HG03039 (cell line): ENCODE measurements around the gene SMCO2.

ENCODE experiments used
- ATAC-seq: cut with Tn5 transposase; IDR thresholded peaks from one replicate; pipeline ENCODE4 v1.9.1; 2021; ENCODE audit warnings: mild to moderate bottlenecking, moderate library complexity; ENCODE audit not compliant: unreplicated experiment

The SMCO2 gene

DNA sequence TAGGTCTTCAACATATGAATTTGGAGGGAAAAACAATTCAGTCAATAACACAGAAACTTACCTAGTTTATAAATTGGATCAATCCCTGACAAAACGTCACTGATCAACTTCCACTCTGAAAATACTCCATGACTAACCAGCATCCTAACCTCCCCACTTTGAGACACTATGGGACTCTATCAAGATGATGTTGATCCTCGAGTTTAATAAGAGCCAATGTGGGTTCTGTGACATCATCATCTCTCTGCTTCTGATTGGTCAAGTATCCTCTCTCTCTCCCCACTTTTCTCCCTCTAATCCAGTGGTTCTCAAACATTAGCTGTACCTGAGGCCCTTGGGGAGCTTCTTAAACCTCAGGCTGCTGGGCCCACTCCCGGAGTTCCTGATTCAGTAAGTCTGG lies at the start of gene SMCO2:
Gene SMCO2 (plus strand): TSS at position 301 of the 400 bp plus-strand sequence. CDS start 23,896 bp downstream, outside the sequence.
- ATAC-seq: no peak

DNA sequence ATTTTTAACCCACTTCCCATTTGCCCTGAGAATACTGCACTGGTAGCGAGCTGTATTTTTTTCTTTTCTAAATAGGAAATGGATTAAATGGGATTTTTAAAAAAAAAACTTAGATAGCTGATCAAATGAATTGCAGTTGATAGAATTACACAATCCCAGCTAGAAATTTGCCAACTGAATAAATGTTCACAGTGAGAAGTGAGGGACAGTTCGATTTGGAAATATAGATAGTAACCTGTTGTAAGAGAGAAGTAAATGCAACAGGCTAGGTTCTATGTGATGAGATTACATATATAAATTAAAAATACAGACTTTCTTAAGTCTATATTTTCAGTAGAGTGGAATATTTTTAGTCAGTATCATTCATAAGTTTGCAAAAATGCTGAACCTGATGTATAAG lies 48.1 kb upstream of the SMCO2 start:
- no peak for ATAC-seq

DNA sequence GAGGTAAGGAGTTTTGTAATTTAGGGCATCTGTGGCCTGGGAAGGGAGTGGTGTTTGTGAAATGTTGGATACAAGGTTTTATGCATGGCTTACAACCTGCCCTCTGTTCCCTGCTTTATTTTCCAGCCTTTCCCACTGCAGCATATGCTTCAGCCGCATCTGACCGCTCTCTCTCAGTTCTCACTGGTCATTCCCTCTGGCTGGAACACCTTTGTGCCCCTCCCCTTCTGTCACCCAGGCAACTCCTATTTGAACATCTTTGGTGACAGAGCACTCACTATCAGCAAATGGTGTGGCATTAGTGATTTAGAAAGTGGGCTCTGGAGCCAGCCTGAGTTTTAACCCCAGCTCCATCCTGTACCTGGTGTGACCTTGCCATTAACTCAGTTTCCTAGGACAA lies 47.5 kb upstream of the SMCO2 start:
- ATAC-seq: no peak

DNA sequence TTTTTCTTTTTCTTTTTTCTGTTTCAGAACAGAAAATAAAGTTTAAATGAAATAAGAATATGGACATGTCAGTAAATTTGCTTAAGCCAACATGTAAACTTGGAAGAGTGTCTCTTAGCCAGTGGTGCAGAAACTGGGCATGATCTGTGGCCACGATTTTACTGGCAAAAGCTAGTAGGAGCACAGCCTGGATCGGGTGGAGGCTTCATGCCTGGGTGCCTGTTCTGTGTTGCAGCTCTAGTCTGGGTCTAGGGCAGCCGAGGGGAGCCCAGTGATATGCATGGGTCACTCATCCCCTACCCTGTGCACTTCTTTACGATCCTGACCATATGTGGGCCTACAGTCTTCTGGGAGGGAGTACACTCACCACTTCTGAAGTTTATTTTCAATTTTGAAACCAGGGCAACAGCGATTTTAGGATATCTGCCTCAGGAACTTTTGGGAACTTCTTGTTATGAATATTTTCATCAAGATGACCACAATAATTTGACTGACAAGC lies 45.6 kb upstream of the SMCO2 start:
- ATAC-seq: no peak

DNA sequence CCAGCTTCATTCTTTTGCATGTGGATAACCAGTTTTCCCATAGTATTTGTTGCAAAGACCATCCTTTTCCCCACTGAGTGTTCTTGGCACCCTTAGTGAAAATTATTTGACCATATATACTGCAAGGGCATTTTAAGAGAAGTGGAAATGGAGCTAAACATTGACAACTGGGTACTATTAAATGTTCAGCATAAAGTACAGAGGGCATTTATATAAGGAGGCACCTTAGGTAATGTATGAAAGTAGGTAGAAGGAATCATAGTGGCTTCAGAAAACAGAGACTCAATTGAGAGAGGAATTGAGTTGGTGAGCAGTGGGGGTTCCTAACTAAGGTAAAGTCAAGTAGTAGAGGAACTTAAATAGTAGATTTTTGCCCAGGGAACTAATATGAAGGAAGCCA lies 34.5 kb upstream of the SMCO2 start:
- no peak for ATAC-seq

DNA sequence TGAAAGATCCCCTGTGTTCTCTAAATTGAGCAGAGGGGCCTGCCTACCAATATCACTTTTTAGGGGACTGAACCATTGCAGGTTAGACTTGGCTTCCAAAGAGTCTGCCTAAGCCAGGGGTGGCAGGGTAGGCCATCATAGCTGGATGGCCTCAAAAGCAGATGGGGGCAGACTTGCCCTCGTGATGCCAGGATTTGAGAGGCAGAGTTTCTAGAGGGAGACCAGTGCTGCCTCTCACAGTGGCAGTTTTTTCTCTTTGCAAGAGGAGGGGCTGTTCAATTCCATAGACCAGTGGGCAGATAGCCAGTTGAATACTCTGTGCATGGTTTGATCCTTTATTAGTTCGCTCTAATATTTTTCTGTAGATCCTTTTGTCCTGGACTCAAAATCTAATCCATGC lies 23.8 kb upstream of the SMCO2 start:
- ATAC-seq: no peak

DNA sequence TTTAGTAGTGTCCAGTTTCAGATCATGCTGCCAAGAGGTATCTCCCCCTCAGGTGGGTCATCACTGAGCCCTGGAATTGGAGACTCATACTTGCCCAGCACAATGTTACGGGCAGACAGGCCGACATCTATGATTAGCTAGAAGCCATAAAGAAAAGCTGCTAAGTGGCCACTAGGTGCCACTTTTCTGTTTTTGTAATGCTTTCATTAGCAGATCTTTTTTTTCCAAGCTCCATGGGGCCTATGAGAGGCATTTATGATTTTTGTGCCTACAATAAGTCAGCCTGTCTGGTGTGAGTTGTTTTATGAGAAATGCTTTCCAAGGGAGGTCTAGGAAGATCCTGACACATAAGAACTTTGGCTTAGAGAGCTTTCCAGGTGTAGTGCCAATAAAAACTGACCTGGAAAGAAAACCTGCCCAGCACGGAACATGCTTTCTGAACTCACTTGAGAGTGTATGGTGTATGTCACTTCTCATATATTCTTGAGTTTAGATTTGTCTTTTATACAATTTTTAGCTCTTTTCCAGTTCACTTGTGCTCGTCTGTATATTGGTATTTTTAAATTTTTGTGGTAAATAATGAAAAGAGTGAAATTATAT lies 21.8 kb upstream of the SMCO2 start:
- ATAC-seq: no peak

DNA sequence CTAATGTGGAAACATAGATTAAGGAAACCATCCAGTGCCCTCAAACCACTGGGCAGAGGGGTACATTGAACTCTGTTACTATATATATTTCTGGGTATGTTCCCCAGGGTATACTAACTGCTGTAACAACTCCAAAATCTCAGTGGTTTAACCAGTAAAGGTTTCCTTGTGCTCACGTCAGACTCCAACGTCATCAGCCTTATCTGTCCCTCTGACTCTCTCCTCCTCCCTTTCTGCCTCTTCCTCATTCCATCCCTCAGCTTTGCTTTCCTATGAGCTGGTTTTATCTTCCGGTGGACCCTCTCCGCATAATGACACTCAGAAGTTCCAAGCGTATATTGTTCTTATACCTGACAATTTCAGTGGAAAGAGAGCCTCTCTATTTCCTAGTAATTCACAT lies 21.2 kb upstream of the SMCO2 start:
- no peak for ATAC-seq

DNA sequence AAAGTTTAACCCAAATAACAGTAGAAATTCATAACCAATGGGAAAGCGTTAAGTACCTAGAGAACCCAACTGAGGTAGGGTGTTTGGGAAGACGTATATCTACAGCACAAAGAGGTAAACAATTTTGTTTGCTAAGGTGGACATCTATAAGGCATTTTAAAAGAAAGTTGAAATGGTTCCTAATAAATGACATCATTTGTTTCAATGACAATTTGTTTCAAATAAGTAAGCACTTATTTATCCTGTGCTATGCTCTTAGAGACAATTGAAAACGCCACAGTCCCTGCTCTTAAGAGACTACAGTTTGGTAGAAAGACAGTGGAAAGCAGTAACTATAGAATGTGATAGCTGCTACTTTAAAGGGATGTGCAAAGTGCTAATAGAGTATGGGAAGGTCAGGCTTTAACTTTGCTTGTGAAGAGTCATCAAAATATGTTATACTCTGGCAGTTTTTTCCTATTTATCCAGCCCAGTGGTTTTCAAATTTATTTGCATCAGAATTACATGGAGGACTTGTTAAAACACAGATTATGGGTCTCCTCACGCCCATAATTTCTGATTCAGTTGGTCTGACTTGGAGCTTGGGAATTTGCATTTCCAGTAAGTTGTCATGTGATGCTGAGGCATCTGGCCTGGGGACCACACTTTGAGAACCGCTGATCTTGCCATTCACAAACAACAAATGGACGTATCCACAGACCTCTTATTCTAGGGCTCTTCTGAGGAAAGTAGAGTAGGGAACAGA lies 19.6 kb upstream of the SMCO2 start:
- ATAC-seq: no peak

DNA sequence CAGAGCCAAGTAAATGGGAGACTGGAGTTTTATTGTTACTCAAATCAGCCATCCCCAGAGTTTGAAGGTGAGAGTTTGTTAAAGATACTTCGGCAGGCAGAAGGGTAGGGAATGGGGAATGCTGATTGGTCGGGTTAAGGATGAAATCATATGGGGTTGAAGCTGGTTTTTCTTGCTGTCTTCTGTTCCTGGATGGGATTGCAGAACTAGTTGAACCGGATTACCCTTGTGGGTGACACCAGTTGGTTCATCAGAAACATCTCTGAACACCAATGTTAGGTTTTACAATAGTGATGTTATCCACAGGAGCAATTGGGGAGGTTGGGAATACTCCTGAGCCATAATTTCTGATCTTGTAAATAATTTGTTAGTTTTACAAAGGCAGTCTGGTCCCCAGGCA lies 18.7 kb upstream of the SMCO2 start:
- no peak for ATAC-seq

DNA sequence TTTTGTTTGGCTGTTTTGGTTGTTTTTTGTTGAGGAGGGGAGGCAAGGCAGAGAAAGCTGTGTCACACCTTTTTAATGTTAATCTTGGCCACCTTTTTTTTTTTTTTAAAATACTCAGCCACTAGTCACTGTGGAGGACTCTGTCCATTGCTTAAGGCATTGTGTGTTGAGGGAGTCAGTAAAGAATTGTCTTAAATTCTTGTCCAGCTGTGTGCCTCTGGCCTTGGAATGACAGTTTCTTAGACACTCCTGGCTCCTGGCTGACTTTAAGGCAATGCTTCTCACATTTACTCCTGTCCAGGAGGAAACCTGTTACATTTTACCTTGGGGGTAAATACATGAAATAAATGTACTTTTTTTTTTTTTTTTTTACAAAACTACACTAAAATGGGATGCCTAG lies 18.1 kb upstream of the SMCO2 start:
- ATAC-seq: no peak

DNA sequence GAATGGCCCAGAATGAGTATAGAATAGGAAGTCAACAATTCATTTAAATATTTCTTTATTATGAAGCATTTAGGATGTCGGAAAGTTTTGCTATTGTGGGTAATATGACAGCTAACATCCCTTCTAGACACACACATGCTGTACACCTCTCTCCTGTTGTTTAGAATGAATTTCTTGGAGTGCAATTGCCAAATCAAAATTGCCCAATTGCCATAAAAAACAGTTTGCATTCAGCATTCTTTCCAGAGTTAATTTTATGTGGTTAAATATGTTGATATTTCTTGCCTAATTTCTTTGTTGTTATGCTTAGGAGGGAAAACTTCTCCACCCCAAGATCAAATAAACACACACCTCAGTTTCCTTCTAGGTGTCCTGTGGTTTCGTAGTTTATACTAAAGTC lies 16.9 kb upstream of the SMCO2 start:
- ATAC-seq: no peak

DNA sequence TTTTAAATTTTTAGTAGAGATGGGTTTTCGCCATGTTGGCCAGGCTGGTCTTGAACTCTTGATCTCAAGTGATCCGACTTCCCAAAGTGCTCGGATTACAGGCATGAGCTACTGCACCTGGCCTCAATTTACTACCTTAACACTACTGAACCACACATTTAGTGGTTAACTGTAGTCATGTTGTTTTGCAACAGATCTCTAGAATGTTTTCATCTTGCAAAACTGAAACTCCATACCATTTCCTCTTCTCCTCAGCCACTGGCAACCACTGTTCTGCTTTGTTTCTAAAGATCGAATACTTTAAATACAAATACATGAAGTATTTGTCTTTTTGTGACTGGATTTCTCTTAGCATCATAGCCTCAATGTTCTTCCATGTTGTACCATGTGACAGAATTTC lies 15.4 kb upstream of the SMCO2 start:
- ATAC-seq: no peak

DNA sequence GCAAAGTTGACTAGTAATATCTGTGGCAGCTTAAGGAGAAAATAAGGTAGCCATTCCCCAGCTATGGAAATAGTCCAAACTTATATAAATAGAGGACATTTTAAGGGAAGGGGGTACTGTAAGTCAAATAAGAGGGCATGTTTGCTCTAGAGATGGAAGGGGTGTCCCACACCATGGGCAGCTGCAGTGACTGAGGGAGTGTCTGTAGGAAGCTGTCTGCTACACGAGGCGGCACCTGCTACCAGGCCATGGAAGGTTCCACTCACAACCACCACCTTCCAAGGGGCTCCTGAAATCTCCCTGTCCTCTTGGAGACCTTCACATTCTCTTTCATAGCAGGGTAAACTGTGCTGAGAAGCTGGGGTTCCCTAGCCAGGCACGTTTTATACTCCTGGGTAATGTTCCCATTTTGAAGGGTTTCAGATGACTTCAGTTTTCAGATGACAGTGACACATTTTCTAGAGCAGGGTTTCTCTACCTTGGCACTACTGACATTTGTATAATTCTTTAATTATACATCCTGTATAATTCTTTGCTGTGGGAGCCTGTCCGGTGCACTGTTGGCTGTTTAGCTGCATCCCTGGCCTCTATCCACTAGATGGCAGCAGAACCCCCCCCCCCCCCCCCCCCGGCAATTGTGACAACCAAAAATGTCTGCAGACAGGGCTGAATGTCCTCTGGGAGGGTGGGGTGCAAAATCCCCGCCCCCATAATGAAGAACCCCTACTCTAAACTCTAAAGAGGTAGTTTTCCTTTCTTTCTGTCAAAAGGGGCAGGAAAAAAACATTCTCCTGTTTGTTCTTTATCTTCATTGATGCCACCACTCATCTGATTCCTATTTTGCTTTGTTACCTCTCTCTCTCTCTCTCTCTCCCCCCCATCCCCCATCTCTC lies 11.6 kb upstream of the SMCO2 start:
- no peak for ATAC-seq

DNA sequence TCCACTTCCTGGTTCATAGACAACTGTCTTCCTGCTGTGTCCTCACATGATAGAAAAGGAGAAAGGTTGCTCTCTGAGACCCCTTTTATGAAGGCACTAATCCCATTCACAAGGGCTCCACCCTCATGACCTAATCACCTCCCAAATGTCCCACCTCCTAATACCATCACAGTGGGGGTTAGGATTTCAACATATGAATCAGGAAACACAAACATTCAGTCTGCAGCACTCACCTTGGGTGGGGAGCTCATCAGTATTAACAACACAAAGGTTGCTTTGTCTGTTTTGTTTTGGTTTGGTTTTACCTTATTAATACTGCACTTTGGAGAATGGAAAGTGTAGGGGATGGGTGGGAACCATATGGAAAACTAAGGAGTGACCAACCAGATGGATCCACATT lies 10.5 kb upstream of the SMCO2 start:
- no peak for ATAC-seq

DNA sequence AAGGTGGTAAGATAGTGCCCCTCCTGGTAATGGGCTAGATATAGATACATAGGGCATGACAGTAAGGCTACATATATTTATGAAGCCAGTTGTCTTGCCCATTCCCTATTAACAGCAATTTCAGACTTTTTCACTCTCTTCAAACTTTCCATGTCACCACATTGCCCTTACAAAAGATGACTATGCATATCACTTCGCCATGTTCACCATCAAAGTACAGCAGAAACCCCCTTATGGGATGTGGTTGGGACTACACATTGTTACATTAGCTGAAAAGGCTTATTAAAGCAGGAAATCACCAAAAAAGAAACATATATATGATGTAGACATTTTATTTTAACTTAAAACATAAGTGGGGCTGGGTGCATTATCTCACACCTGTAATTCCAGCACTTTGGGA lies 9.8 kb upstream of the SMCO2 start:
- no peak for ATAC-seq

DNA sequence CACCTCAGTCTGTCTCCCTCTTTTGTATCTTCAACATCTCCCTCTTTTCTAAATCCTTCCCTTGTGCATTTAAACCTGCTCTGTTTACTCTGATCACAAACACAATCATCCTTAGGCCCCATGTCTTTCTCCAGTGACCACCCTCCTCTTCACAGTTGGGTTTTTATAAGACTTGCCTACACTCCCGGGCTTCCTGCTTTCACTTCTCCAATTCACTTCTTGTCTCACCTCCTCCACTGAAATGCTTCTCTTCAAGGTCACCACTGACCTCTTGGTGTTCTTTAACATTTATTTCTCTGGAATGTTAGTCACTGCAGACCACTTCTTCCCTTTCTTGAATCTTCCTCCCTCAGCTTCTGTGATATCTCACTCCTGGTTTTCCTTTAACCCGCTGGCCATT lies 8.7 kb upstream of the SMCO2 start:
- no peak for ATAC-seq

DNA sequence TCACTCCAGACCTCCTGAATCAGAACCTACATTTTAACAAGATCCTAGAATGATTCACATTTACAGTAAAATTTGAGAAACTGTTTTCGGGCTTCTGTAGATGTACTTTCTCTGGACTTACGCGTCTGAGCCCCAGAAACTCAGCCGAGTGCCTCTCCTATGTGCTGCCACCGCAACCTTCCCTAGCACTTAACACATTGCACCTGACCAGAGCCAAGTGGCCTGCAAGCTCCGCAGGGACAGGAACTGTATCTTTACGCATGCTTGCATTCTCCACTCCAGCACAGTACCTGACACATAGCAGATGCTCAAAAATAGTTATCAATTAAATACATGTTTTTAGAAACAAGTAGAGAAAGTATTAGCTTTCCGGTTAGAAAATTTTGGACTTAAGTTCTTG lies 1.2 kb downstream of the SMCO2 start:
- no peak for ATAC-seq

DNA sequence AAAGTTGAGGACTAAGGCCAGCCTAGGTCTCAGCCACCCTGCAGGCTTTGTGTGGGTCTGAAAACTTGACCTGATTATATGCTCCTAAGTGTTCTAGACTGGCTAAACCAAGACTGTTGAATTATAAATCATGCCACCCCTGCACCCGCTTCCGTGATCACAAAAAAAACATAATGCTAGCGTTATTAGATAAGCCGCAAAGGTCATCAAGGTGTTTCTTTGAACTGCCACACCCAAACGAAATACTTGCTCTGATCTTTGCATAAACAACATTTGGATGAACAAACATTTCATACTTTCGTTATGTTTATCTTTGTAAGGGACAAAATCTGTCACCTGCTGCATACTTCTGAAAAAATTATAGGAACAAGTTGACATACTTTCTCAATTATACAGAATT lies 2.5 kb downstream of the SMCO2 start:
- no peak for ATAC-seq

DNA sequence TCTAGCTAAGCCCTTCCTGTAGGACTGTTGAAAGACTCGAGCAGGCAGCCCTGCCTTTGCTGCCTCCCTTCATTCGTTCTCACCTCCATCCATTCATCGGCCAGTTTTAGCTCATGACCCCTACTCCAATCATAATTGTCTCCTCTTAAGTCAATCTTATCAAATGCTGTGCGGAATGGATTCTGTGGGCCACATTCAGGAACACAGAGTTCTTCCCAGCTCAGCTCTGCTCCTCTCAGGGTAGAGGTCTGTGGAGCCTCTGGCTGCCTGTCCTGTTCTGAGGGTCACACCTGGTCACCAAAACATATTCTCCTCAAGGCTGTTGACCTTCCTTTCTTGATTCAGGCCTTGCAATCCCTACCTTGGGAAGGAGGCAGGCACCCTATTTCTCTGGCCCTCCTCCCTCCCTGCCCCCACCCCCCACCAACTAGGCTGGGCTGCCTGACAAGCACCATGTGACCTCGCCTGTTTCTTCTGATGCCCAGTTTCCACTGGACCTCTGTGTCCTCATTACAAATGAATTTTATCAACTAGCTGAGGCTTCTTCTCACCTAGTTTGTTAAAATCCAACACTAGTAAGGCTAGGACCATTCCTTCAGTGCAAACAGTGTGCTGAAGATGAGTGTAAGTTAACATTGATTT lies 3.5 kb downstream of the SMCO2 start:
- ATAC-seq: no peak
